HepG2 (cell line): ENCODE data around the gene NUP85. TPM values are rescaled to one million over a fixed set of nuclear protein-coding genes. Genes with fewer than 3 reads are reported as not detected.

ENCODE experiments used
- ATAC-seq: fragments of 200-7000 bp; cut with Tn5 transposase; 3 replicates; pipeline ENCODE4 v1.9.1; 2020; ENCODE audit warnings: mild to moderate bottlenecking, moderate library complexity
- BruUV-seq: library from RNA; stranded (reverse); fragments of 400-500 nt; replicated peaks from 2 replicates; lab custom pipeline; 2021; lab: Mats Ljungman, UMichigan
- CTCF ChIA-PET: fragments of 300-600 bp; formaldehyde crosslinking; extraction: SDS; loops from one replicate; lab custom pipeline; 2021; ENCODE audit warnings: low total read pairs, inconsistent platforms, low intra/inter-chr PET ratio; lab: Yijun Ruan, JAX
- POLR2A ChIA-PET: fragments of 350-600 bp; sonication (Branson Sonifier 250); formaldehyde crosslinking; loops from one replicate; lab custom pipeline; 2020; ENCODE audit warnings: antibody characterized with exemption, inconsistent platforms; lab: Yijun Ruan, JAX
- DNase-seq: peaks from one replicate; pipeline ENCODE4 v3.0.0-alpha.2; 2015; ENCODE audit warnings: low spot score
- FAIRE-seq: peaks from 3 replicates; lab custom pipeline; 2011; peaks lifted over from hg19 to GRCh38; lab: Jason Lieb, UNC
- H2AFZ ChIP-seq: one replicate; pipeline ENCODE4 v1.6.1; 2011; ENCODE audit warnings: low read length, inconsistent platforms
- H3K27ac ChIP-seq: fragments of 300-600 bp; 3 replicates; pipeline ENCODE4 v1.8.0; 2011; ENCODE audit warnings: mixed run types, mild to moderate bottlenecking, mixed read lengths, low read length, inconsistent platforms; ENCODE audit not compliant: insufficient read depth; ENCODE audit errors: extremely low read length
- H3K27me3 ChIP-seq, 2 experiments: fragments of 200-600 bp in 1 of 2; 2 replicates in 1 of 2; 3 replicates in 1 of 2; pipeline versions ENCODE4 v1.6.0 to v1.8.0; 2011; ENCODE audit warnings: low read length in 2 of 2, mild to moderate bottlenecking in 2 of 2, moderate library complexity in 2 of 2, inconsistent platforms in 1 of 2; ENCODE audit not compliant: insufficient read depth in 2 of 2, control insufficient read depth in 1 of 2
- H3K36me3 ChIP-seq, 2 experiments: fragments of 200-600 bp in 1 of 2; replicated peaks in 1 of 2; 2 replicates in 1 of 2; 3 replicates in 1 of 2; pipeline versions ENCODE4 v1.5.1 to v1.8.0; 2011; ENCODE audit warnings: low read length in 2 of 2, inconsistent platforms in 1 of 2; ENCODE audit not compliant: insufficient read depth in 2 of 2, control insufficient read depth in 1 of 2
- H3K4me1 ChIP-seq: 2 replicates; pipeline ENCODE4 v1.5.1; 2012; ENCODE audit warnings: low read length, inconsistent platforms; ENCODE audit not compliant: insufficient read depth
- H3K4me2 ChIP-seq: 2 replicates; pipeline ENCODE4 v1.6.0; 2011; ENCODE audit warnings: low read depth, low read length, inconsistent platforms
- H3K4me3 ChIP-seq, 3 experiments: fragments of 200-600 bp in 1 of 3; sonication (generic), shearing (Covaris generic) in 1 of 3; replicated peaks in 1 of 3; 2 replicates each; pipeline ENCODE4 v1.5.1; 2011 to 2016; ENCODE audit warnings: low read length in 3 of 3, inconsistent platforms in 2 of 3, low read depth in 2 of 3, mild to moderate bottlenecking in 2 of 3, control low read depth in 1 of 3, mixed read lengths in 1 of 3; ENCODE audit not compliant: insufficient read depth in 1 of 3
- H3K79me2 ChIP-seq: one replicate; pipeline ENCODE4 v1.6.1; 2011; ENCODE audit warnings: low read length, inconsistent platforms; ENCODE audit not compliant: insufficient read depth
- H3K9ac ChIP-seq: 2 replicates; pipeline ENCODE4 v1.6.0; 2011; ENCODE audit warnings: mild to moderate bottlenecking, low read depth, low read length, inconsistent platforms; ENCODE audit not compliant: insufficient read depth
- H3K9me3 ChIP-seq: 2 replicates; pipeline ENCODE4 v1.5.1; 2012; ENCODE audit warnings: mild to moderate bottlenecking, low read length
- H4K20me1 ChIP-seq: 2 replicates; pipeline ENCODE4 v1.6.0; 2011; ENCODE audit warnings: inconsistent platforms, mild to moderate bottlenecking, low read length, moderate library complexity; ENCODE audit not compliant: insufficient read depth
- GTF2F1 ChIP-seq: fragments of 150-350 bp; IDR thresholded peaks from 2 replicates; pipeline ENCODE4 v1.6.1; 2014; ENCODE audit warnings: low read length
- KDM2A ChIP-seq: sonication (generic); formaldehyde crosslinking; IDR thresholded peaks from 2 replicates; pipeline ENCODE4 v1.4.0; 2020; ENCODE audit warnings: low read depth, missing genetic modification reagents, borderline replicate concordance
- PHF8 ChIP-seq: sonication (generic); formaldehyde crosslinking; IDR thresholded peaks from 2 replicates; pipeline ENCODE4 v1.5.0; 2020; ENCODE audit warnings: missing genetic modification reagents
- SSRP1 ChIP-seq: IDR thresholded peaks from 2 replicates; pipeline ENCODE4 v1.6.1; 2016; ENCODE audit warnings: control low read depth
- TBX3 ChIP-seq: fragments of 450-650 bp; IDR thresholded peaks from 2 replicates; pipeline ENCODE4 v1.6.1; 2017; ENCODE audit warnings: antibody characterized with exemption, mild to moderate bottlenecking, inconsistent platforms, borderline replicate concordance
- ZBTB20 ChIP-seq: sonication (generic); formaldehyde crosslinking; IDR thresholded peaks from 2 replicates; pipeline ENCODE4 v1.8.1; 2023; ENCODE audit warnings: missing genetic modification reagents, low read depth, mild to moderate bottlenecking, borderline replicate concordance
- ZFP36L2 ChIP-seq: sonication (generic); formaldehyde crosslinking; IDR thresholded peaks from 2 replicates; pipeline ENCODE4 v1.4.0; 2020; ENCODE audit warnings: missing genetic modification reagents
- ZFP82 ChIP-seq: sonication (generic); formaldehyde crosslinking; IDR thresholded peaks from 2 replicates; pipeline ENCODE4 v1.5.1; 2020; ENCODE audit warnings: mild to moderate bottlenecking, missing genetic modification reagents, borderline replicate concordance
- ZFYVE20 ChIP-seq: sonication (generic); formaldehyde crosslinking; IDR thresholded peaks from 2 replicates; pipeline ENCODE4 v1.8.0; 2023; ENCODE audit warnings: low read depth, mild to moderate bottlenecking, moderate library complexity, missing genetic modification reagents, borderline replicate concordance
- ZNF138 ChIP-seq: sonication (generic); formaldehyde crosslinking; IDR thresholded peaks from 2 replicates; pipeline ENCODE4 v1.5.0; 2020; ENCODE audit warnings: mild to moderate bottlenecking, low read depth, missing genetic modification reagents
- WGBS: methylation state at CpG from one replicate; pipeline ENCODE4 v1.1.6; 2017; ENCODE audit warnings: low lambda C conversion rate; 5-methylcytosine and 5-hydroxymethylcytosine counted together
- in situ Hi-C: cut with HindIII; loops from 2 replicates; pipeline ENCODE4 v1.10.0; 2017; ENCODE audit warnings: low pct_unique_long_range_greater_than_20kb; ENCODE audit not compliant: extremely low pct_ligation_motif_present
- intact Hi-C: fragments of 100-400 bp; cut with micrococcal nuclease; formaldehyde crosslinking; loops from one replicate; pipeline ENCODE4 v1.10.0; 2022; ENCODE audit not compliant: unreplicated experiment
- polyA plus RNA-seq, 8 experiments: library from polyadenylated mRNA; depleted of rRNA in 3 of 8; stranded (reverse) in 7 of 8; unstranded in 1 of 8; fragments of >200 nt; fragmentation: Illumina TruSeq in 4 of 8; extraction: Trizol in 4 of 8; gene quantifications; 2 replicates each; pipeline versions ENCODE4 v1.2.1 to v1.2.3, GENCODE V29; 2011 to 2016; ENCODE audit warnings: low read depth in 4 of 8, missing spikeins in 1 of 8, mixed read lengths in 1 of 8; ENCODE audit not compliant: insufficient read depth in 1 of 8
- total RNA-seq, 5 experiments: library from RNA; depleted of rRNA; stranded (reverse); fragments of >200 nt; fragmentation: Illumina TruSeq; extraction: Trizol; gene quantifications; 2 replicates each; pipeline ENCODE4 v1.2.3, GENCODE V29; 2016; ENCODE audit warnings: low read depth in 1 of 5
- TF ChIP-seq, protein P1 (sequence below): sonication (generic); formaldehyde crosslinking; IDR thresholded peaks from 2 replicates; pipeline ENCODE4 v1.4.0; 2020; ENCODE audit warnings: missing genetic modification reagents
- TF ChIP-seq, protein P2 (sequence below): IDR thresholded peaks from 2 replicates; pipeline ENCODE4 v1.6.1; 2016
- TF ChIP-seq, protein P3 (sequence below): sonication (generic); formaldehyde crosslinking; IDR thresholded peaks from 2 replicates; pipeline ENCODE4 v1.4.0; 2020; ENCODE audit warnings: low read depth, missing genetic modification reagents
- TF ChIP-seq, protein P4 (sequence below): conservative IDR thresholded peaks from 2 replicates; pipeline ENCODE4 v1.6.1; 2018; ENCODE audit warnings: missing genetic modification reagents

Gene NUP85
- total and polyA plus RNA-seq, 2 of the 13 experiments (the other 11 are each of a cell fraction or from before 2014, with no cell fraction given) = 89.1 to 124 TPM

DNA sequence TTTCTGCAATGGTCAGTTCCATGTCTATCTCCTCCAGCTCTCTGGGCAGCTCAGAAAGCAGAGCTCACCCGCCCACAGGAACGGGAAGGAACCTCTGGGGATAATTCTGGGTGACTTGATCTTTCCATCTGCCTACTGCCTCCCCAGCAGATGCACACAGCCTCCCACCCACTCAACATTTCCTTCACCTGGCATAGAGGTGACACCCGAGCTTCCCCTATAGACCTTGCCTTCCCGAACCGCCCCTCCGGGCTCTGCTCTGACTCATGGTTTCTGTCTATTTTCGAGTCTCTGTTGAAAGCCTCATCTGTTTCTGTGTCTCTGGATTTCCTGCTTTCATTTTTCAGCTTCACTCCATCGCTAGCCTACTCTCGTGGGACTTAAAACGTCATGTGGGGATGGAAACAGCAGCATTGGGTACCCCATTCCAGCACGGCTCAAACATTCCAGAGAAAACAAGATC, 44.6 kb downstream of the NUP85 start:
- H3K9me3 ChIP-seq = no peaks in the 10 kb centered on the region
- H2AFZ ChIP-seq = no peak overlapping the region
- in situ Hi-C loops (no loop called here), intact Hi-C loops (no loop called here)
- no TSS peak for BruUV-seq
- no peak overlapping the region for H3K9ac ChIP-seq
- no peaks in the 10 kb centered on the region for H3K27me3 ChIP-seq
- FAIRE-seq (no peak), ATAC-seq (no peak), DNase-seq (no peak)
- peaks cover 19 to 28% of the 10 kb centered on the region in 2 experiments for H3K36me3 ChIP-seq
- H3K79me2 ChIP-seq = peaks cover 37% of the 10 kb centered on the region
- 92% methylated on average over 11 of the region's 11 CpGs for WGBS
- H3K4me3 ChIP-seq = no peak overlapping the region
- POLR2A ChIA-PET = interaction anchor here (1.0 to 3.5 kb wide), 2 partner anchors 8 to 12 kb away, joined by 3 to 12 read pairs; partner anchors contain the start of genes GGA3 and MRPS7
- H3K4me2 ChIP-seq = no peak overlapping the region
- no peak overlapping the region for H3K27ac ChIP-seq
- H3K4me1 ChIP-seq = peaks cover 25% of the 10 kb centered on the region
- H4K20me1 ChIP-seq = no peaks in the 10 kb centered on the region
- CTCF ChIA-PET = no interaction called here
- no peak for TF ChIP-seq GTF2F1
- TF ChIP-seq ZNF138 (CRISPR knock-in tag) = no peak
- TF ChIP-seq ZFP36L2 (CRISPR knock-in tag) = no peak
- TF ChIP-seq ZFP82 = no peak
- no peak for TF ChIP-seq PHF8 (CRISPR knock-in tag)
- TF ChIP-seq, protein P1, sequence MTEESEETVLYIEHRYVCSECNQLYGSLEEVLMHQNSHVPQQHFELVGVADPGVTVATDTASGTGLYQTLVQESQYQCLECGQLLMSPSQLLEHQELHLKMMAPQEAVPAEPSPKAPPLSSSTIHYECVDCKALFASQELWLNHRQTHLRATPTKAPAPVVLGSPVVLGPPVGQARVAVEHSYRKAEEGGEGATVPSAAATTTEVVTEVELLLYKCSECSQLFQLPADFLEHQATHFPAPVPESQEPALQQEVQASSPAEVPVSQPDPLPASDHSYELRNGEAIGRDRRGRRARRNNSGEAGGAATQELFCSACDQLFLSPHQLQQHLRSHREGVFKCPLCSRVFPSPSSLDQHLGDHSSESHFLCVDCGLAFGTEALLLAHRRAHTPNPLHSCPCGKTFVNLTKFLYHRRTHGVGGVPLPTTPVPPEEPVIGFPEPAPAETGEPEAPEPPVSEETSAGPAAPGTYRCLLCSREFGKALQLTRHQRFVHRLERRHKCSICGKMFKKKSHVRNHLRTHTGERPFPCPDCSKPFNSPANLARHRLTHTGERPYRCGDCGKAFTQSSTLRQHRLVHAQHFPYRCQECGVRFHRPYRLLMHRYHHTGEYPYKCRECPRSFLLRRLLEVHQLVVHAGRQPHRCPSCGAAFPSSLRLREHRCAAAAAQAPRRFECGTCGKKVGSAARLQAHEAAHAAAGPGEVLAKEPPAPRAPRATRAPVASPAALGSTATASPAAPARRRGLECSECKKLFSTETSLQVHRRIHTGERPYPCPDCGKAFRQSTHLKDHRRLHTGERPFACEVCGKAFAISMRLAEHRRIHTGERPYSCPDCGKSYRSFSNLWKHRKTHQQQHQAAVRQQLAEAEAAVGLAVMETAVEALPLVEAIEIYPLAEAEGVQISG (CRISPR knock-in tag) = no peak
- TF ChIP-seq, protein P2, sequence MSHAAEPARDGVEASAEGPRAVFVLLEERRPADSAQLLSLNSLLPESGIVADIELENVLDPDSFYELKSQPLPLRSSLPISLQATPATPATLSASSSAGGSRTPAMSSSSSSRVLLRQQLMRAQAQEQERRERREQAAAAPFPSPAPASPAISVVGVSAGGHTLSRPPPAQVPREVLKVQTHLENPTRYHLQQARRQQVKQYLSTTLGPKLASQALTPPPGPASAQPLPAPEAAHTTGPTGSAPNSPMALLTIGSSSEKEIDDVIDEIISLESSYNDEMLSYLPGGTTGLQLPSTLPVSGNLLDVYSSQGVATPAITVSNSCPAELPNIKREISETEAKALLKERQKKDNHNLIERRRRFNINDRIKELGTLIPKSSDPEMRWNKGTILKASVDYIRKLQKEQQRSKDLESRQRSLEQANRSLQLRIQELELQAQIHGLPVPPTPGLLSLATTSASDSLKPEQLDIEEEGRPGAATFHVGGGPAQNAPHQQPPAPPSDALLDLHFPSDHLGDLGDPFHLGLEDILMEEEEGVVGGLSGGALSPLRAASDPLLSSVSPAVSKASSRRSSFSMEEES (CRISPR knock-in tag) = no peak
- no peak for TF ChIP-seq ZFYVE20 (CRISPR knock-in tag)
- TF ChIP-seq, protein P3, sequence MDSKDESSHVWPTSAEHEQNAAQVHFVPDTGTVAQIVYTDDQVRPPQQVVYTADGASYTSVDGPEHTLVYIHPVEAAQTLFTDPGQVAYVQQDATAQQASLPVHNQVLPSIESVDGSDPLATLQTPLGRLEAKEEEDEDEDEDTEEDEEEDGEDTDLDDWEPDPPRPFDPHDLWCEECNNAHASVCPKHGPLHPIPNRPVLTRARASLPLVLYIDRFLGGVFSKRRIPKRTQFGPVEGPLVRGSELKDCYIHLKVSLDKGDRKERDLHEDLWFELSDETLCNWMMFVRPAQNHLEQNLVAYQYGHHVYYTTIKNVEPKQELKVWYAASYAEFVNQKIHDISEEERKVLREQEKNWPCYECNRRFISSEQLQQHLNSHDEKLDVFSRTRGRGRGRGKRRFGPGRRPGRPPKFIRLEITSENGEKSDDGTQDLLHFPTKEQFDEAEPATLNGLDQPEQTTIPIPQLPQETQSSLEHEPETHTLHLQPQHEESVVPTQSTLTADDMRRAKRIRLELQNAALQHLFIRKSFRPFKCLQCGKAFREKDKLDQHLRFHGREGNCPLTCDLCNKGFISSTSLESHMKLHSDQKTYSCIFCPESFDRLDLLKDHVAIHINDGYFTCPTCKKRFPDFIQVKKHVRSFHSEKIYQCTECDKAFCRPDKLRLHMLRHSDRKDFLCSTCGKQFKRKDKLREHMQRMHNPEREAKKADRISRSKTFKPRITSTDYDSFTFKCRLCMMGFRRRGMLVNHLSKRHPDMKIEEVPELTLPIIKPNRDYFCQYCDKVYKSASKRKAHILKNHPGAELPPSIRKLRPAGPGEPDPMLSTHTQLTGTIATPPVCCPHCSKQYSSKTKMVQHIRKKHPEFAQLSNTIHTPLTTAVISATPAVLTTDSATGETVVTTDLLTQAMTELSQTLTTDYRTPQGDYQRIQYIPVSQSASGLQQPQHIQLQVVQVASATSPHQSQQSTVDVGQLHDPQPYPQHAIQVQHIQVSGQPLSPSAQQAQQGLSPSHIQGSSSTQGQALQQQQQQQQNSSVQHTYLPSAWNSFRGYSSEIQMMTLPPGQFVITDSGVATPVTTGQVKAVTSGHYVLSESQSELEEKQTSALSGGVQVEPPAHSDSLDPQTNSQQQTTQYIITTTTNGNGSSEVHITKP = no peak
- TF ChIP-seq, protein P4, sequence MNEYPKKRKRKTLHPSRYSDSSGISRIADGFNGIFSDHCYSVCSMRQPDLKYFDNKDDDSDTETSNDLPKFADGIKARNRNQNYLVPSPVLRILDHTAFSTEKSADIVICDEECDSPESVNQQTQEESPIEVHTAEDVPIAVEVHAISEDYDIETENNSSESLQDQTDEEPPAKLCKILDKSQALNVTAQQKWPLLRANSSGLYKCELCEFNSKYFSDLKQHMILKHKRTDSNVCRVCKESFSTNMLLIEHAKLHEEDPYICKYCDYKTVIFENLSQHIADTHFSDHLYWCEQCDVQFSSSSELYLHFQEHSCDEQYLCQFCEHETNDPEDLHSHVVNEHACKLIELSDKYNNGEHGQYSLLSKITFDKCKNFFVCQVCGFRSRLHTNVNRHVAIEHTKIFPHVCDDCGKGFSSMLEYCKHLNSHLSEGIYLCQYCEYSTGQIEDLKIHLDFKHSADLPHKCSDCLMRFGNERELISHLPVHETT (CRISPR knock-in tag) = no peak
- no peak for TF ChIP-seq KDM2A (CRISPR knock-in tag)
- TF ChIP-seq TBX3 = no peak
- no peak for TF ChIP-seq ZBTB20 (CRISPR knock-in tag)
- no peak for TF ChIP-seq SSRP1
